Lower lobe of right lung (tissue), 2 donors: ENCODE results near the gene RPS18. TPM values are rescaled to one million over a fixed set of nuclear protein-coding genes. Genes with fewer than 3 reads are reported as not detected.

ENCODE experiments used
- ATAC-seq, 2 donors: fragments of 200-7000 bp; cut with Tn5 transposase; one replicate each; pipeline ENCODE4 v1.9.1; 2020 to 2022; ENCODE audit warnings: mild to moderate bottlenecking in 2 of 2, moderate library complexity in 2 of 2
- DNase-seq: peaks from one replicate; pipeline ENCODE4 v3.0.0-alpha.2; 2020
- H3K27ac ChIP-seq: fragments of 200-600 bp; one replicate; pipeline ENCODE4 v1.8.0; 2022
- H3K27me3 ChIP-seq: fragments of 200-600 bp; one replicate; pipeline ENCODE4 v1.8.0; 2022; ENCODE audit warnings: low read depth
- H3K36me3 ChIP-seq: fragments of 200-600 bp; one replicate; pipeline ENCODE4 v1.8.0; 2022; ENCODE audit warnings: mild to moderate bottlenecking
- H3K4me1 ChIP-seq: fragments of 200-600 bp; one replicate; pipeline ENCODE4 v1.8.0; 2022
- H3K4me3 ChIP-seq: fragments of 200-600 bp; one replicate; pipeline ENCODE4 v1.8.0; 2022; ENCODE audit warnings: mild to moderate bottlenecking
- H3K9me3 ChIP-seq: fragments of 200-600 bp; one replicate; pipeline ENCODE4 v1.8.0; 2022
- intact Hi-C: fragments of 100-400 bp; cut with DNase I; formaldehyde crosslinking; loops from one replicate; pipeline ENCODE4 v1.11.0; 2022
- total RNA-seq: library from RNA; stranded (reverse); fragmentation: NEBNext Ultra II Directional; extraction: Animal tissue kit (Norgen Biotek cat#: 25700); gene quantifications from one replicate; pipeline ENCODE4 v1.2.1, GENCODE V29; 2021
- TF ChIP-seq, protein P1 (sequence below): fragments of 200-600 bp; IDR thresholded peaks from one replicate; pipeline ENCODE4 v1.8.0; 2022; ENCODE audit warnings: antibody characterized with exemption, mild to moderate bottlenecking
- donor health status: DM: no; HTN: yes; CAD: no; lungs with severe emphysema.

The RPS18 gene
- total RNA-seq, 1 donor from 2014 or later: 1,662 TPM

DNA sequence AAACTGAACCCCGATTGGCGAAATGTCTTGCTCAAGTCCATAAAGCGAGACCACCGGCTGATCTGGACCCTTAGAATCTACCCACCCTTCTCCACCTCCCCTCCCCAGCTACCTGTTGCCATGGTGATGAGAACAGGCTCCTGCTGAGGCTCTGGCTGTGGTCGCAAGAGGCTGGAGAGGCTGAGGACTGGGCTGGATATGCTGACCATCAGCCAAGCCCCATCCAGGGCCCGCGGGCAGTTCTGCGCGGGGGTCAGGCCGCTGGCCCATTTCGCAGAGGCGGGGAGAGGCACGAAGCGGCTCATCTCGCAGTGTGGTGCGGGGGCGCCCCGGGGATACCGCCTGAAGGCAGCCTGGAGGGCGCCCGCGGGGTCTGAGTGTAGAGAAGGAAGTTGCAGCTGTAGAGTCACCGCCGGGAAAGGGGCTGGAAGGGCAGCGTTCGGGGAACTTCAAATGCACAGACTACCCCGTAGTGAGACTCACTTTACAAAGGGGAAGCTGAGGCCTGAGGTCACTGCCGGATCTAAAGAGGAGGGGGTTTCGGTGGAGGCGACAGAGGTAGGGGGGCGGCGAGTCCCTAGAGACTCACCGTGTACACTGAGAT lies 41.3 kb downstream of the RPS18 start:
- intact Hi-C loops: no loop called here
- ATAC-seq (peak; percentile 15 to 21), DNase-seq (peak; percentile 83)
- H3K36me3 ChIP-seq: peaks cover 40% of the 10 kb centered on the region
- peak overlapping the region; percentile 98 for H3K27ac ChIP-seq
- no peaks in the 10 kb centered on the region for H3K27me3 ChIP-seq
- TF ChIP-seq, protein P1, sequence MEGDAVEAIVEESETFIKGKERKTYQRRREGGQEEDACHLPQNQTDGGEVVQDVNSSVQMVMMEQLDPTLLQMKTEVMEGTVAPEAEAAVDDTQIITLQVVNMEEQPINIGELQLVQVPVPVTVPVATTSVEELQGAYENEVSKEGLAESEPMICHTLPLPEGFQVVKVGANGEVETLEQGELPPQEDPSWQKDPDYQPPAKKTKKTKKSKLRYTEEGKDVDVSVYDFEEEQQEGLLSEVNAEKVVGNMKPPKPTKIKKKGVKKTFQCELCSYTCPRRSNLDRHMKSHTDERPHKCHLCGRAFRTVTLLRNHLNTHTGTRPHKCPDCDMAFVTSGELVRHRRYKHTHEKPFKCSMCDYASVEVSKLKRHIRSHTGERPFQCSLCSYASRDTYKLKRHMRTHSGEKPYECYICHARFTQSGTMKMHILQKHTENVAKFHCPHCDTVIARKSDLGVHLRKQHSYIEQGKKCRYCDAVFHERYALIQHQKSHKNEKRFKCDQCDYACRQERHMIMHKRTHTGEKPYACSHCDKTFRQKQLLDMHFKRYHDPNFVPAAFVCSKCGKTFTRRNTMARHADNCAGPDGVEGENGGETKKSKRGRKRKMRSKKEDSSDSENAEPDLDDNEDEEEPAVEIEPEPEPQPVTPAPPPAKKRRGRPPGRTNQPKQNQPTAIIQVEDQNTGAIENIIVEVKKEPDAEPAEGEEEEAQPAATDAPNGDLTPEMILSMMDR: no peak
- peaks cover 50% of the 10 kb centered on the region for H3K4me1 ChIP-seq
- peak overlapping the region; percentile 96 for H3K4me3 ChIP-seq
- no peaks in the 10 kb centered on the region for H3K9me3 ChIP-seq

DNA sequence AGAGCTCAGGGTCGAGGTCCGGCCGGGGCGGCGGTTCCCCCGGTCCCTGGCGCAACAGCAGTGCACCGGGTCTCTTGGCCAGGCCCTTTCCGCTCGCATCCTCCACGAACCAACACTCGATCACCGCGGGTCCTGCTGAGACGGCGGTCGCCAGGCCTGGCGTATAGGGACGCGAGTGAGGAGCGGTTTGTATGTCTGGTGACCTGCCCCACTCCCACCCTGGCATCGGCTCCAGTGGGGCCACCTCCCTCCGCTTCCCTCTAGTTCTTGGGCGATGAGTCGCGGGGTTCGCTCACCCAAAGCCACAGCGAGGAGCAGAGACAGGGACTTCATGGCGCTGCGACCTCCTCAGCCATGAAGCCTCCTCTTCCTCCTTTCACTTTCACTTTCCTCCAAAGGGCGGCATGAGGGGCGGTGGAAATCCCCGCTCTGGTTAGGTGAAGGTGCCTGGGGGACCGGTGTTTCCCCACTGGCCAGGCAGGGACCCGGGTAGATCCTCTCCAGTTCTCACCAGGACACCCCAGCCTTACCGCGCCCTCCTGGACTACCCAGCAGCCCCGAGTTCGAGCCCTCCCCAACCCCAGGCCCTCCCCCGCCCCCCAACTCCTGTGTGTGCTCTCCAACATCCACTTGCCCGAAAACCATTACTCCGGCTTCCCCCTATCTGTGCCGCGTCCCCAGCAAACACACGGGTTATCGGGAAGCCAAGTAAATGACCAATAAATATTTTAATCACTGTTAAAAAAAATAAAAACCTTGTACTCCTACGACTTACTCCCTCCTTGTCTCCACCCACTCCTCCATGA lies 42.0 kb downstream of the RPS18 start, which contains the start of gene TAPBP:
TSS of gene TAPBP (minus strand) at position 370 of the 806 bp plus-strand sequence. CDS start at position 333, 37 bp downstream.
- H3K9me3 ChIP-seq: no peaks in the 10 kb centered on the region
- peaks cover 57% of the 10 kb centered on the region for H3K4me1 ChIP-seq
- peak within 1 kb of the TSS; percentile 96 for H3K4me3 ChIP-seq
- intact Hi-C loops: no loop called here
- DNase-seq (peak; percentile 72), ATAC-seq (peak; percentile 38 to 62)
- peak within 1 kb of the TSS; percentile 98 for H3K27ac ChIP-seq
- no peaks in the 10 kb centered on the region for H3K27me3 ChIP-seq
- H3K36me3 ChIP-seq: peaks cover 36% of the 10 kb centered on the region
- TF ChIP-seq, protein P1: no peak

DNA sequence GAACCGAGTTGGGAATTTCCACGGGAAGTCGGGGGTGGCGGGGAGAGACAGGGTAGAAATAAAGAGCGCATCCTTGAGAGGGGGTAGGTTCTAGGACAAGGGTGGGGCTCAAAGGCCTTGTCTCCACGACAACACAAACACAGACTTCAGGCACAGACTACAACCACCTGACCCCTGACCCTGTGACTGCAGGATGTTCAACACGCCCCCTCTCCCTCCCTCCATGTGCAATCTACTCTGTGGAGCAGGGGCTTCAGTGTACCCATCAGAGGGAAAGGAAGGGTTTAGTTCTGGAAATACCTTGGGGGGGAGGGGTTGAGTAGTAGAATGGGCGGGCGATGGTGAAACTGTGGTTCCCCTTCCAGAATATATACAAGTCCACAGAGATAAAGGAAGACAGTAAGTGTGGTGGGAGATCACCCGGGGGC lies 42.7 kb downstream of the RPS18 start:
- intact Hi-C loops: no loop called here
- peaks cover 36% of the 10 kb centered on the region for H3K36me3 ChIP-seq
- peak overlapping the region; percentile 98 for H3K27ac ChIP-seq
- ATAC-seq (peak; percentile 65 to 67), DNase-seq (peak; percentile 76)
- no peaks in the 10 kb centered on the region for H3K9me3 ChIP-seq
- H3K4me3 ChIP-seq: peak overlapping the region; percentile 96
- no peaks in the 10 kb centered on the region for H3K27me3 ChIP-seq
- TF ChIP-seq, protein P1: no peak
- H3K4me1 ChIP-seq: peaks cover 63% of the 10 kb centered on the region

DNA sequence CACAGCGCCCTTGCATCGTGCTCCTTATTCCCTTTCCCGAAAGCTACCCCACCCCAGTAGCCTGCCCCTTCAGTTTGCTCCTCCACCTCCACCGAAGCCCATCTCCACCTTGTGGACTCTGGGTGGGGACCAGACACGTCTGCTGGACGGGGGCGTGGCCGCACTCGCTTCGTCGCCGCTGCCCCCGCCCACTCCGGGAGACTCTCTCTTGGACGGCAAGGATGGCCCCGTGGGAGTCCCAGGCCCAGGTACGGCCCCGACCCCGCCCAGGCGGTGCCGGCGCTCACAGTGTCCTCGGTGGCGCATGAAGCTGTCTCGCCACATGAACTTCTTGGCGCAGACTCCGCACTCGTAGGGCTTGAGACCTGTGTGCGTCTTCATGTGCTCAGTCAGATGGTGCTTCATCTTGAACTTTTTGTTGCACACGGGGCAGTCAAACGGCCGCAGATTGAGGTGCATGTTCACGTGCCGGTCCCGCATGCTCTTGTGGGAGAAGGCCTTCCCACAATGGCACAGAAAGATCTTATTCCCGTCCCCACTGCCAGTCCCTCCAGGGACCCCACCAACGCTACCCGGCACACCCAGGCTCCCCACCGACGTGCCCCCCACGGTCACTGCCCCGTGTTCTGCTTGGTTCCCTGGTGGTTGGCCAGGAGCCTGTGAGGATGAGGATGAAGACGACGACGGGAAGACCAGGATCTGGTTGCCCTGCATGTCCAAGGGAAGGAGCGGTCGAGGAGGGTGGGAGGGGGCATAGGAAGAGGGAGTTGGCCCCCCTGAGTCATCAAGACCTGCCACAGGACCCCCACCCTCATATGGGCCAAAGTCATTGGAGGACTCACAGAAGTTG lies 43.3 kb downstream of the RPS18 start:
- intact Hi-C loops: no loop called here
- peak overlapping the region; percentile 96 for H3K4me3 ChIP-seq
- peaks cover 70% of the 10 kb centered on the region for H3K4me1 ChIP-seq
- DNase-seq (peak; percentile 76), ATAC-seq (peak in 1 of 2 donors; percentile 5)
- no peaks in the 10 kb centered on the region for H3K9me3 ChIP-seq
- TF ChIP-seq, protein P1: no peak
- H3K27me3 ChIP-seq: no peaks in the 10 kb centered on the region
- peak overlapping the region; percentile 98 for H3K27ac ChIP-seq
- H3K36me3 ChIP-seq: peaks cover 36% of the 10 kb centered on the region
